Measurements from ENCODE around the gene POLD3.
"Not testable (repeated sequence)": the region's sequence is repeated elsewhere in the genome, so short reads cannot be mapped to it uniquely, and the experiment has no call there.

The POLD3 gene

GRCh38 chr11:74638869-74639268 lies 46.5 kb downstream of the POLD3 start:
- no peak for DNase-seq (ENCODE audit: low spot score)

- no peak for DNase-seq (ENCODE audit: low spot score)
These were observed 47.2 kb downstream of the POLD3 start for GRCh38 chr11:74639533-74639932.

- no peak for DNase-seq (ENCODE audit: low spot score)
These were observed 48.9 kb downstream of the POLD3 start for GRCh38 chr11:74641289-74641688.

GRCh38 chr11:74641905-74642304 lies 49.5 kb downstream of the POLD3 start:
- peak; percentile 4 for DNase-seq (ENCODE audit: low spot score)

- DNase-seq (ENCODE audit: low spot score): no peak
These were observed 50.5 kb downstream of the POLD3 start for GRCh38 chr11:74642912-74643311.

- no peak for DNase-seq (ENCODE audit: low spot score)
These were observed 51.7 kb downstream of the POLD3 start for GRCh38 chr11:74644081-74644480.

GRCh38 chr11:74646215-74646614 lies 53.8 kb downstream of the POLD3 start:
- DNase-seq (ENCODE audit: low spot score): no peak

GRCh38 chr11:74646954-74647353 lies 54.6 kb downstream of the POLD3 start:
- no peak for DNase-seq (ENCODE audit: low spot score)

GRCh38 chr11:74647404-74647803 lies 55.0 kb downstream of the POLD3 start:
- no peak for DNase-seq (ENCODE audit: low spot score)

GRCh38 chr11:74647831-74648230 lies 55.4 kb downstream of the POLD3 start:
- no peak for DNase-seq (ENCODE audit: low spot score)

GRCh38 chr11:74648894-74649293 lies 56.5 kb downstream of the POLD3 start:
- no peak for DNase-seq (ENCODE audit: low spot score)

- peak; percentile 62 for DNase-seq (ENCODE audit: low spot score)
These were observed 58.1 kb downstream of the POLD3 start for GRCh38 chr11:74650498-74650897.

- no peak for DNase-seq (ENCODE audit: low spot score)
These were observed 62.6 kb downstream of the POLD3 start for GRCh38 chr11:74654976-74655375.

- DNase-seq (ENCODE audit: low spot score): not testable (repeated sequence)
These were observed 66.7 kb downstream of the POLD3 start for GRCh38 chr11:74659124-74659523.

GRCh38 chr11:74662487-74663103 lies 70.2 kb downstream of the POLD3 start:
- no peak for DNase-seq (ENCODE audit: low spot score)

- DNase-seq (ENCODE audit: low spot score): no peak
These were observed 70.9 kb downstream of the POLD3 start for GRCh38 chr11:74663315-74663714.

GRCh38 chr11:74669211-74670160 lies 77.1 kb downstream of the POLD3 start:
- no peak for DNase-seq (ENCODE audit: low spot score)

GRCh38 chr11:74670171-74670570 lies 77.8 kb downstream of the POLD3 start:
- DNase-seq (ENCODE audit: low spot score): no peak

GRCh38 chr11:74671520-74672196 lies 79.3 kb downstream of the POLD3 start:
- peak; percentile 56 for DNase-seq (ENCODE audit: low spot score)

- DNase-seq (ENCODE audit: low spot score): no peak
These were observed 80.1 kb downstream of the POLD3 start for GRCh38 chr11:74672332-74672955.

GRCh38 chr11:74672956-74673692 lies 80.7 kb downstream of the POLD3 start:
- peak; percentile 93 for DNase-seq (ENCODE audit: low spot score)
